Thoracic aorta (tissue), 2 donors: Measurements from ENCODE around the gene FRMD5. TPM values are rescaled to one million over a fixed set of nuclear protein-coding genes. Genes with fewer than 3 reads are reported as not detected.

Source experiments
- ATAC-seq: fragments of 150-250 bp; one replicate; pipeline ENCODE4 v1.8.0; 2017; ENCODE audit warnings: low read depth; ENCODE audit not compliant: insufficient number of reproducible peaks, low FRiP score
- DNase-seq: peaks from one replicate; pipeline ENCODE4 v3.0.0-alpha.2; 2020; ENCODE audit warnings: low spot score
- H3K27ac ChIP-seq, 2 donors: fragments of 200-600 bp; sonication (generic); 1 replicate in 1 of 2; 2 replicates in 1 of 2; pipeline ENCODE4 v1.5.1; 2016; ENCODE audit warnings: mild to moderate bottlenecking in 2 of 2, moderate library complexity in 2 of 2
- H3K27me3 ChIP-seq: fragments of 200-600 bp; sonication (generic); replicated peaks from 2 replicates; pipeline ENCODE4 v1.6.0; 2016; ENCODE audit warnings: mild to moderate bottlenecking; ENCODE audit not compliant: insufficient read depth
- H3K36me3 ChIP-seq: fragments of 200-600 bp; sonication (generic); one replicate; pipeline ENCODE4 v1.5.1; 2016
- H3K4me1 ChIP-seq, 2 donors: fragments of 200-600 bp; sonication (generic); 1 replicate in 1 of 2; 2 replicates in 1 of 2; pipeline versions ENCODE4 v1.5.1 to v1.6.0; 2016; ENCODE audit warnings: low read depth in 2 of 2, mild to moderate bottlenecking in 1 of 2; ENCODE audit not compliant: control insufficient read depth in 1 of 2
- H3K4me3 ChIP-seq: fragments of 200-600 bp; sonication (generic); 2 replicates; pipeline ENCODE4 v1.5.1; 2016; ENCODE audit warnings: mild to moderate bottlenecking
- H3K9me3 ChIP-seq: fragments of 200-600 bp; sonication (generic); 2 replicates; pipeline ENCODE4 v1.5.1; 2016
- total RNA-seq, 2 donors: library from RNA; depleted of rRNA; stranded (reverse); fragments of >200 nt; gene quantifications; one replicate each; pipeline versions ENCODE4 v1.1.0 to v1.2.3, GENCODE V29; 2016
- TF ChIP-seq, protein P1 (sequence below): fragments of 200-600 bp; sonication (generic); IDR thresholded peaks from one replicate; pipeline ENCODE4 v1.5.1; 2019; ENCODE audit warnings: antibody characterized with exemption

The FRMD5 gene
- total RNA-seq, 2 donors from 2014 or later: 0.27 TPM; not detected in 1

DNA sequence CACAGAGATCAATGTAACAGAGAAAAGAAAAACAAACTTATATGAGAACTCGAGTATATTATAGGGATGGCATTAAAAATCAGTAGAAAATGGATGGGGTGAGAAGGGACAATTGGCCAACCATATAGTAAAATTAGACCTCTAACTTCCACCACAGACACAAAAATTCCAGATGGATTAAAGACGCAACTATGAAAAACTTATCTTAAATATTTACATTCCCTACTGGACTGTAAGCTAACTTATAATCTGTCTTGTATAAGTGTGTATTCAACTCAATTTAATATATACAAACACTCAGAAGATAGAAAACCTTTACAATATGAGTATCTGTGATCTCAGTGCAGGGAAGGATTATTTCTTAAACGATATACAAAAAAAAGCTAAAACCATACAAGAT, 373.6 kb downstream of the FRMD5 start:
- Histone ChIP-seq H3K4me1 (peaks cover 23 to 32% of the 10 kb centered on the region in 2 donors), H3K9me3 (no peaks in the 10 kb centered on the region), H3K4me3 (no peak overlapping the region), H3K36me3 (peaks cover 16% of the 10 kb centered on the region), H3K27ac (no peak overlapping the region), H3K27me3 (no peaks in the 10 kb centered on the region)
- DNase-seq: no peak
- TF ChIP-seq, protein P1, sequence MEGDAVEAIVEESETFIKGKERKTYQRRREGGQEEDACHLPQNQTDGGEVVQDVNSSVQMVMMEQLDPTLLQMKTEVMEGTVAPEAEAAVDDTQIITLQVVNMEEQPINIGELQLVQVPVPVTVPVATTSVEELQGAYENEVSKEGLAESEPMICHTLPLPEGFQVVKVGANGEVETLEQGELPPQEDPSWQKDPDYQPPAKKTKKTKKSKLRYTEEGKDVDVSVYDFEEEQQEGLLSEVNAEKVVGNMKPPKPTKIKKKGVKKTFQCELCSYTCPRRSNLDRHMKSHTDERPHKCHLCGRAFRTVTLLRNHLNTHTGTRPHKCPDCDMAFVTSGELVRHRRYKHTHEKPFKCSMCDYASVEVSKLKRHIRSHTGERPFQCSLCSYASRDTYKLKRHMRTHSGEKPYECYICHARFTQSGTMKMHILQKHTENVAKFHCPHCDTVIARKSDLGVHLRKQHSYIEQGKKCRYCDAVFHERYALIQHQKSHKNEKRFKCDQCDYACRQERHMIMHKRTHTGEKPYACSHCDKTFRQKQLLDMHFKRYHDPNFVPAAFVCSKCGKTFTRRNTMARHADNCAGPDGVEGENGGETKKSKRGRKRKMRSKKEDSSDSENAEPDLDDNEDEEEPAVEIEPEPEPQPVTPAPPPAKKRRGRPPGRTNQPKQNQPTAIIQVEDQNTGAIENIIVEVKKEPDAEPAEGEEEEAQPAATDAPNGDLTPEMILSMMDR: no peak
- no peak for ATAC-seq

Other genes starting within 250 kb of the FRMD5 start
- 100 to 1,000 TPM; 110 to 136 TPM for gene GOLM2, start 93.4 kb upstream of the FRMD5 start, total RNA-seq
- 10 to 100 TPM; 30.9 to 64.5 TPM for gene CTDSPL2, start 232.4 kb upstream of the FRMD5 start, total RNA-seq